Body of pancreas (tissue), 4 donors: ENCODE measurements around the gene RAD51B.

Experiments
- POLR2A ChIP-seq, 3 donors: fragments of 450-650 bp; IDR thresholded peaks; one replicate each; pipeline ENCODE4 v1.6.1; 2016; ENCODE audit warnings: antibody characterized with exemption in 3 of 3, mild to moderate bottlenecking in 2 of 3
- TF ChIP-seq, protein P1 (sequence below), 7 experiments: fragments of 450-650 bp in 4 of 7; fragments of 200-600 bp in 3 of 7; sonication (generic) in 3 of 7; IDR thresholded peaks; one replicate each; pipeline ENCODE4 v1.5.1; 2016 to 2019; ENCODE audit warnings: antibody characterized with exemption in 7 of 7

DNA sequence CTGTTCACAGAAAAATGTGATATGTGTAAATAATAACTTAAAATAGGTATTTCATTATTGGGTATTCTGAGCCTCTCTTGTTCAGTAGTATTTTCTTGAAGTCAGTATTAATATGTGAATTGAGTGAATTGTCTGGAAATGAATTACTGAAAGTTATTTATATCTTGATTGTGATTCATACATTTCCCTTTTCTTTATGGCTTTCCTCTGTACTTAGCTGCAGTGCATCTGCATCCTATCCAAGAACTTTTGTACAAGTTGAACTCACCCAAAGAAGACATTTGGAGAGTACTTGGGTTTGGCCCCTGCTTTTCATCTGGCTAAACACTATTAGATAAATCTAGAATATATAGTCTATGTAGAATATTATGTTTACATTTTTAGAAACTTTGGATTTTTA, 326.0 kb downstream of the RAD51B start:
- TF ChIP-seq, protein P1, sequence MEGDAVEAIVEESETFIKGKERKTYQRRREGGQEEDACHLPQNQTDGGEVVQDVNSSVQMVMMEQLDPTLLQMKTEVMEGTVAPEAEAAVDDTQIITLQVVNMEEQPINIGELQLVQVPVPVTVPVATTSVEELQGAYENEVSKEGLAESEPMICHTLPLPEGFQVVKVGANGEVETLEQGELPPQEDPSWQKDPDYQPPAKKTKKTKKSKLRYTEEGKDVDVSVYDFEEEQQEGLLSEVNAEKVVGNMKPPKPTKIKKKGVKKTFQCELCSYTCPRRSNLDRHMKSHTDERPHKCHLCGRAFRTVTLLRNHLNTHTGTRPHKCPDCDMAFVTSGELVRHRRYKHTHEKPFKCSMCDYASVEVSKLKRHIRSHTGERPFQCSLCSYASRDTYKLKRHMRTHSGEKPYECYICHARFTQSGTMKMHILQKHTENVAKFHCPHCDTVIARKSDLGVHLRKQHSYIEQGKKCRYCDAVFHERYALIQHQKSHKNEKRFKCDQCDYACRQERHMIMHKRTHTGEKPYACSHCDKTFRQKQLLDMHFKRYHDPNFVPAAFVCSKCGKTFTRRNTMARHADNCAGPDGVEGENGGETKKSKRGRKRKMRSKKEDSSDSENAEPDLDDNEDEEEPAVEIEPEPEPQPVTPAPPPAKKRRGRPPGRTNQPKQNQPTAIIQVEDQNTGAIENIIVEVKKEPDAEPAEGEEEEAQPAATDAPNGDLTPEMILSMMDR (IDR thresholded peaks at IDR 0.05): no peak
- no peak for TF ChIP-seq POLR2A (IDR thresholded peaks at IDR 0.05)
